Brain microvascular endothelial cell (primary cell): ENCODE measurements around the gene TGM5.

Experiments used
- DNase-seq: peaks from one replicate; pipeline ENCODE4 v3.0.0-alpha.2; 2020
- H3K27ac ChIP-seq: fragments of 250-450 bp; sonication (Bioruptor Pico); 2 replicates; pipeline ENCODE4 v1.5.1; 2020; ENCODE audit warnings: mild to moderate bottlenecking, moderate library complexity
- H3K27me3 ChIP-seq: fragments of 250-450 bp; sonication (Bioruptor Pico); replicated peaks from 2 replicates; pipeline ENCODE4 v1.5.1; 2020; ENCODE audit warnings: mild to moderate bottlenecking
- H3K36me3 ChIP-seq: fragments of 250-450 bp; sonication (Bioruptor Pico); replicated peaks from 2 replicates; pipeline ENCODE4 v1.5.1; 2020; ENCODE audit warnings: mild to moderate bottlenecking
- H3K4me3 ChIP-seq: 2 replicates; pipeline ENCODE4 v1.5.1; 2011; ENCODE audit warnings: low read depth, mild to moderate bottlenecking, control low read depth, low read length, moderate library complexity
- CTCF ChIP-seq: IDR thresholded peaks from 2 replicates; pipeline ENCODE4 v1.5.1; 2011; ENCODE audit warnings: low read depth, mild to moderate bottlenecking, moderate library complexity, low read length, control low read depth, inconsistent platforms; ENCODE audit errors: missing control alignments
- in situ Hi-C: cut with HindIII; loops from 2 replicates; pipeline ENCODE4 v1.10.0; 2017; ENCODE audit warnings: low sequenced_read_pairs, low pct_ligation_motif_present

Gene TGM5

GRCh38 chr15:43185157-43186002 is 81.3 kb downstream of the TGM5 start, which contains the start of gene CCNDBP1:
CCNDBP1 (plus strand) TSS chr15:43185403; CDS start chr15:43185499, 96 bp downstream.
- peak; percentile 68 for TF ChIP-seq CTCF
- Histone ChIP-seq H3K27ac (peak within 1 kb of the TSS; percentile 13), H3K4me3 (peak within 1 kb of the TSS; percentile 67), H3K27me3 (no peaks in the 10 kb centered on the region), H3K36me3 (no peaks in the 10 kb centered on the region)
- in situ Hi-C loops = no loop called here
- peak; percentile 69 for DNase-seq

- in situ Hi-C loops = no loop called here
- DNase-seq = no peak
- no peak for TF ChIP-seq CTCF
- Histone ChIP-seq H3K27ac (no peak overlapping the region), H3K4me3 (peak overlapping the region; percentile 67), H3K27me3 (no peaks in the 10 kb centered on the region), H3K36me3 (no peaks in the 10 kb centered on the region)
Measured at GRCh38 chr15:43184407-43185124, 82.2 kb downstream of the TGM5 start.

GRCh38 chr15:43183270-43183669 is 83.5 kb downstream of the TGM5 start:
- in situ Hi-C loops = no loop called here
- Histone ChIP-seq H3K27me3 (no peaks in the 10 kb centered on the region), H3K36me3 (no peaks in the 10 kb centered on the region), H3K27ac (no peak overlapping the region), H3K4me3 (no peak overlapping the region)
- TF ChIP-seq CTCF = no peak
- no peak for DNase-seq
